ENCODE measurements around the gene TMEM186. TPM values are rescaled to one million over a fixed set of nuclear protein-coding genes. Genes with fewer than 3 reads are reported as not detected.
"Not testable (repeated sequence)": the region's sequence is repeated elsewhere in the genome, so short reads cannot be mapped to it uniquely, and the experiment has no call there.

TMEM186 gene
- total RNA-seq, 1 donor from 2014 or later = 9.6 TPM

- no peak overlapping the region for H3K27ac Mint-ChIP-seq (ENCODE audit: unreplicated experiment)
Measured at GRCh38 chr16:8788578-8789172, 8.8 kb downstream of the TMEM186 start.

GRCh38 chr16:8786316-8786715 lies 11.1 kb downstream of the TMEM186 start:
- not testable (repeated sequence) for H3K9ac ChIP-seq (ENCODE audit: low read length); H3K4me3 ChIP-seq (ENCODE audit: insufficient read depth, low read depth, low read length); H3K27ac Mint-ChIP-seq (ENCODE audit: unreplicated experiment); H3K4me1 ChIP-seq (ENCODE audit: insufficient read depth, low read length); H3K4me1 Mint-ChIP-seq (ENCODE audit: low read depth, unreplicated experiment); H3K27me3 ChIP-seq (ENCODE audit: insufficient read depth, low read length); DNase-seq (ENCODE audit: low read depth); H2AFZ ChIP-seq (ENCODE audit: low read depth, low read length); H3K27me3 Mint-ChIP-seq (ENCODE audit: low read depth, unreplicated experiment); H3K4me3 Mint-ChIP-seq (ENCODE audit: unreplicated experiment); H3K36me3 ChIP-seq (ENCODE audit: insufficient read depth, low read length); H3K36me3 Mint-ChIP-seq (ENCODE audit: low read depth, unreplicated experiment); H3K27ac ChIP-seq (ENCODE audit: low read depth, low read length); H3K79me2 ChIP-seq (ENCODE audit: insufficient read depth, low read length); H3K4me2 ChIP-seq (ENCODE audit: low read length); FAIRE-seq; H3K9me3 Mint-ChIP-seq (ENCODE audit: unreplicated experiment); H3K9me3 ChIP-seq (ENCODE audit: insufficient read depth, low read depth, low read length); H4K20me1 ChIP-seq (ENCODE audit: insufficient read depth, low read length)

More at GRCh38 chr16:8788578-8789172, 8.8 kb downstream of the TMEM186 start:
- H3K9me3 ChIP-seq (ENCODE audit: insufficient read depth, low read depth, low read length) = no peaks in the 10 kb centered on the region
- H2AFZ ChIP-seq (ENCODE audit: low read depth, low read length) = no peak overlapping the region
- H3K4me1 ChIP-seq (ENCODE audit: insufficient read depth, low read length) = no peaks in the 10 kb centered on the region
- H3K4me2 ChIP-seq (ENCODE audit: low read length) = no peak overlapping the region
- no peak for TF ChIP-seq EZH2 (IDR thresholded peaks at IDR 0.05; ENCODE audit: insufficient read depth, low read length)
- TF ChIP-seq CTCF (IDR thresholded peaks at IDR 0.05; ENCODE audit: insufficient read depth, low read depth, low read length) = no peak
- H3K27ac ChIP-seq (ENCODE audit: low read depth, low read length) = no peak overlapping the region
- H3K79me2 ChIP-seq (ENCODE audit: insufficient read depth, low read length) = no peaks in the 10 kb centered on the region
- no peaks in the 10 kb centered on the region for H3K27me3 ChIP-seq (ENCODE audit: insufficient read depth, low read length)
- H3K36me3 ChIP-seq (ENCODE audit: insufficient read depth, low read length) = no peaks in the 10 kb centered on the region
- Mint-ChIP-seq H3K36me3 (ENCODE audit: low read depth, unreplicated experiment) (no peaks in the 10 kb centered on the region), H3K27me3 (ENCODE audit: low read depth, unreplicated experiment) (no peaks in the 10 kb centered on the region), H3K4me3 (ENCODE audit: unreplicated experiment) (no peak overlapping the region), H3K9me3 (ENCODE audit: unreplicated experiment) (no peaks in the 10 kb centered on the region), H3K4me1 (ENCODE audit: low read depth, unreplicated experiment) (peaks cover 2% of the 10 kb centered on the region)
- peaks cover 7% of the 10 kb centered on the region for H4K20me1 ChIP-seq (ENCODE audit: insufficient read depth, low read length)
- H3K4me3 ChIP-seq (ENCODE audit: insufficient read depth, low read depth, low read length) = no peak overlapping the region
- no peak for FAIRE-seq
- no peak for DNase-seq (ENCODE audit: low read depth)
- H3K9ac ChIP-seq (ENCODE audit: low read length) = no peak overlapping the region

GRCh38 chr16:8785408-8785807 lies 12.0 kb downstream of the TMEM186 start:
- H3K9me3 ChIP-seq (ENCODE audit: insufficient read depth, low read depth, low read length) = no peaks in the 10 kb centered on the region
- no peaks in the 10 kb centered on the region for H3K4me1 ChIP-seq (ENCODE audit: insufficient read depth, low read length)
- Mint-ChIP-seq H3K4me3 (ENCODE audit: unreplicated experiment) (no peak overlapping the region), H3K9me3 (ENCODE audit: unreplicated experiment) (peaks cover 1% of the 10 kb centered on the region), H3K36me3 (ENCODE audit: low read depth, unreplicated experiment) (peaks cover 10% of the 10 kb centered on the region), H3K27me3 (ENCODE audit: low read depth, unreplicated experiment) (peaks cover 3% of the 10 kb centered on the region), H3K4me1 (ENCODE audit: low read depth, unreplicated experiment) (peaks cover 2% of the 10 kb centered on the region), H3K27ac (ENCODE audit: unreplicated experiment) (no peak overlapping the region)
- H3K27me3 ChIP-seq (ENCODE audit: insufficient read depth, low read length) = no peaks in the 10 kb centered on the region
- no peak overlapping the region for H3K27ac ChIP-seq (ENCODE audit: low read depth, low read length)
- FAIRE-seq (no peak), DNase-seq (ENCODE audit: low read depth) (no peak)
- H3K79me2 ChIP-seq (ENCODE audit: insufficient read depth, low read length) = no peaks in the 10 kb centered on the region
- H3K36me3 ChIP-seq (ENCODE audit: insufficient read depth, low read length) = no peaks in the 10 kb centered on the region
- TF ChIP-seq CTCF (IDR thresholded peaks at IDR 0.05; ENCODE audit: insufficient read depth, low read depth, low read length) (no peak), EZH2 (IDR thresholded peaks at IDR 0.05; ENCODE audit: insufficient read depth, low read length) (no peak)
- no peak overlapping the region for H3K9ac ChIP-seq (ENCODE audit: low read length)
- H4K20me1 ChIP-seq (ENCODE audit: insufficient read depth, low read length) = no peaks in the 10 kb centered on the region
- no peak overlapping the region for H2AFZ ChIP-seq (ENCODE audit: low read depth, low read length)
- H3K4me2 ChIP-seq (ENCODE audit: low read length) = no peak overlapping the region
- no peak overlapping the region for H3K4me3 ChIP-seq (ENCODE audit: insufficient read depth, low read depth, low read length)
